ENCODE measurements around the gene RGS1. TPM values are rescaled to one million over a fixed set of nuclear protein-coding genes. Genes with fewer than 3 reads are reported as not detected.

The RGS1 gene
- total RNA-seq, 1 donor: 1,368 TPM

GRCh38 chr1:192545896-192546521 is 29.6 kb upstream of the RGS1 start:
- no peaks in the 10 kb centered on the region for H3K9me3 ChIP-seq (ENCODE audit: low read depth, low read length)
- peaks cover 27% of the 10 kb centered on the region for H3K4me1 ChIP-seq (ENCODE audit: insufficient read depth, low read length)
- H3K27me3 ChIP-seq (ENCODE audit: insufficient read depth, low read length): no peaks in the 10 kb centered on the region
- H3K4me3 ChIP-seq (ENCODE audit: low read length): no peak overlapping the region

- H3K4me3 ChIP-seq (ENCODE audit: low read length): no peak overlapping the region
- H3K4me1 ChIP-seq (ENCODE audit: insufficient read depth, low read length): peaks cover 33% of the 10 kb centered on the region
- H3K27me3 ChIP-seq (ENCODE audit: insufficient read depth, low read length): no peaks in the 10 kb centered on the region
- H3K9me3 ChIP-seq (ENCODE audit: low read depth, low read length): no peaks in the 10 kb centered on the region
These were observed 28.9 kb upstream of the RGS1 start for GRCh38 chr1:192546596-192547190.

- H3K27me3 ChIP-seq (ENCODE audit: insufficient read depth, low read length): no peaks in the 10 kb centered on the region
- peaks cover 34% of the 10 kb centered on the region for H3K4me1 ChIP-seq (ENCODE audit: insufficient read depth, low read length)
- no peaks in the 10 kb centered on the region for H3K9me3 ChIP-seq (ENCODE audit: low read depth, low read length)
- no peak overlapping the region for H3K4me3 ChIP-seq (ENCODE audit: low read length)
These were observed 28.1 kb upstream of the RGS1 start for GRCh38 chr1:192547501-192547900.

GRCh38 chr1:192549937-192550336 is 25.6 kb upstream of the RGS1 start:
- H3K4me3 ChIP-seq (ENCODE audit: low read length): no peak overlapping the region
- no peaks in the 10 kb centered on the region for H3K27me3 ChIP-seq (ENCODE audit: insufficient read depth, low read length)
- peaks cover 28% of the 10 kb centered on the region for H3K4me1 ChIP-seq (ENCODE audit: insufficient read depth, low read length)
- no peaks in the 10 kb centered on the region for H3K9me3 ChIP-seq (ENCODE audit: low read depth, low read length)

- Histone ChIP-seq H3K4me1 (ENCODE audit: insufficient read depth, low read length) (peaks cover 20% of the 10 kb centered on the region), H3K27me3 (ENCODE audit: insufficient read depth, low read length) (no peaks in the 10 kb centered on the region), H3K4me3 (ENCODE audit: low read length) (no peak overlapping the region), H3K9me3 (ENCODE audit: low read depth, low read length) (no peaks in the 10 kb centered on the region)
These were observed 24.5 kb upstream of the RGS1 start for GRCh38 chr1:192550922-192551534.

GRCh38 chr1:192552760-192553191 is 22.8 kb upstream of the RGS1 start:
- H3K4me1 ChIP-seq (ENCODE audit: insufficient read depth, low read length): peaks cover 15% of the 10 kb centered on the region
- H3K9me3 ChIP-seq (ENCODE audit: low read depth, low read length): no peaks in the 10 kb centered on the region
- H3K4me3 ChIP-seq (ENCODE audit: low read length): no peak overlapping the region
- H3K27me3 ChIP-seq (ENCODE audit: insufficient read depth, low read length): no peaks in the 10 kb centered on the region

GRCh38 chr1:192553741-192554140 is 21.8 kb upstream of the RGS1 start:
- no peaks in the 10 kb centered on the region for H3K27me3 ChIP-seq (ENCODE audit: insufficient read depth, low read length)
- H3K9me3 ChIP-seq (ENCODE audit: low read depth, low read length): no peaks in the 10 kb centered on the region
- peaks cover 15% of the 10 kb centered on the region for H3K4me1 ChIP-seq (ENCODE audit: insufficient read depth, low read length)
- H3K4me3 ChIP-seq (ENCODE audit: low read length): no peak overlapping the region

GRCh38 chr1:192554904-192555303 is 20.7 kb upstream of the RGS1 start:
- Histone ChIP-seq H3K4me3 (ENCODE audit: low read length) (no peak overlapping the region), H3K27me3 (ENCODE audit: insufficient read depth, low read length) (no peaks in the 10 kb centered on the region), H3K9me3 (ENCODE audit: low read depth, low read length) (no peaks in the 10 kb centered on the region), H3K4me1 (ENCODE audit: insufficient read depth, low read length) (peaks cover 15% of the 10 kb centered on the region)

GRCh38 chr1:192555399-192555798 is 20.2 kb upstream of the RGS1 start:
- Histone ChIP-seq H3K27me3 (ENCODE audit: insufficient read depth, low read length) (no peaks in the 10 kb centered on the region), H3K4me1 (ENCODE audit: insufficient read depth, low read length) (peaks cover 13% of the 10 kb centered on the region), H3K4me3 (ENCODE audit: low read length) (no peak overlapping the region), H3K9me3 (ENCODE audit: low read depth, low read length) (no peaks in the 10 kb centered on the region)

- Histone ChIP-seq H3K27me3 (ENCODE audit: insufficient read depth, low read length) (no peaks in the 10 kb centered on the region), H3K4me1 (ENCODE audit: insufficient read depth, low read length) (no peaks in the 10 kb centered on the region), H3K9me3 (ENCODE audit: low read depth, low read length) (no peaks in the 10 kb centered on the region), H3K4me3 (ENCODE audit: low read length) (no peak overlapping the region)
These were observed 17.6 kb upstream of the RGS1 start for GRCh38 chr1:192557841-192558595.

GRCh38 chr1:192559115-192560006 is 16.2 kb upstream of the RGS1 start:
- no peak overlapping the region for H3K4me3 ChIP-seq (ENCODE audit: low read length)
- H3K4me1 ChIP-seq (ENCODE audit: insufficient read depth, low read length): no peaks in the 10 kb centered on the region
- H3K27me3 ChIP-seq (ENCODE audit: insufficient read depth, low read length): no peaks in the 10 kb centered on the region
- no peaks in the 10 kb centered on the region for H3K9me3 ChIP-seq (ENCODE audit: low read depth, low read length)

- no peaks in the 10 kb centered on the region for H3K9me3 ChIP-seq (ENCODE audit: low read depth, low read length)
- H3K4me3 ChIP-seq (ENCODE audit: low read length): no peak overlapping the region
- H3K27me3 ChIP-seq (ENCODE audit: insufficient read depth, low read length): no peaks in the 10 kb centered on the region
- no peaks in the 10 kb centered on the region for H3K4me1 ChIP-seq (ENCODE audit: insufficient read depth, low read length)
These were observed 14.3 kb upstream of the RGS1 start for GRCh38 chr1:192561301-192561700.

GRCh38 chr1:192563129-192563528 is 12.4 kb upstream of the RGS1 start:
- Histone ChIP-seq H3K27me3 (ENCODE audit: insufficient read depth, low read length) (no peaks in the 10 kb centered on the region), H3K4me1 (ENCODE audit: insufficient read depth, low read length) (no peaks in the 10 kb centered on the region), H3K9me3 (ENCODE audit: low read depth, low read length) (no peaks in the 10 kb centered on the region), H3K4me3 (ENCODE audit: low read length) (no peak overlapping the region)

GRCh38 chr1:192564099-192564498 is 11.5 kb upstream of the RGS1 start:
- no peaks in the 10 kb centered on the region for H3K27me3 ChIP-seq (ENCODE audit: insufficient read depth, low read length)
- H3K9me3 ChIP-seq (ENCODE audit: low read depth, low read length): no peaks in the 10 kb centered on the region
- H3K4me3 ChIP-seq (ENCODE audit: low read length): no peak overlapping the region
- H3K4me1 ChIP-seq (ENCODE audit: insufficient read depth, low read length): no peaks in the 10 kb centered on the region

All from mononuclear cell (primary cell).